HEK293T (cell line): ENCODE data around the gene DNMT3L.

ENCODE experiments used
- ELF4 ChIP-seq: fragments of 450-650 bp; IDR thresholded peaks from 2 replicates; pipeline ENCODE4 v1.6.1; 2017; ENCODE audit warnings: antibody characterized with exemption
- FOXK2 ChIP-seq: fragments of 450-650 bp; IDR thresholded peaks from 2 replicates; pipeline ENCODE4 v1.6.1; 2016; ENCODE audit warnings: mild to moderate bottlenecking
- FOXM1 ChIP-seq: fragments of 450-650 bp; IDR thresholded peaks from 2 replicates; pipeline ENCODE4 v1.6.1; 2017; ENCODE audit warnings: mild to moderate bottlenecking, borderline replicate concordance

DNA sequence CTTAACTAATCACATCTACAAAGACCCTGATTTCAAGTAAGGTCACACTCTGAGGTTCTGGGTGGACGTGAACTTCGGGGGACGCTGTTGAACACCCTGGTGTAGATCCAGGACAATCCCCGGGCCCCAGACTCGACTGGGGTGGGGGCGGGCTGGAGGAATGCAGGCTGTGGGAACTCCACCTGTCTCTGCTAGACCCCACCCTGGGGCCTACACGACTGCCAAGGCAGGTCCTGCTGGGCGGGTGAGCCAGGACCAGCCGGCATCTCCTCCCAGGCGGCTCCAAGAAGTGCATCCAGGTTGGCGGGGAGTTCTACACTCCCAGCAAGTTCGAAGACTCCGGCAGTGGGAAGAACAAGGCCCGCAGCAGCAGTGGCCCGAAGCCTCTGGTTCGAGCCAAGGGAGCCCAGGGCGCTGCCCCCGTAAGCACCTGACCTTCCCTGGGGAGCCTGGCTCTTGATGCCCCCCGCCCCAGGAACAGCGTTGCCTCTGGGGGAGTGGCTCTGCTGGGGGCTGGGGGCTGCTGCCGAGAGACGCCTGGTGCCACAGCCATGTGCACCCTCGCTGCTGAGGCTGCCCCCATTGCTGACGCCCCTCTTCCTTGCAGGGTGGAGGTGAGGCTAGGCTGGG is 27.8 kb upstream of the DNMT3L start:
- TF ChIP-seq FOXK2 (no peak), ELF4 (no peak), FOXM1 (no peak)
